NCI-H82 treated with DMSO at 0.1 percent for 48 hours (cell line): ENCODE measurements around the gene ANO9.
"Not testable (repeated sequence)": the region's sequence is repeated elsewhere in the genome, so short reads cannot be mapped to it uniquely, and the experiment has no call there.

ENCODE experiments used
- DNase-seq: peaks from one replicate; lab custom pipeline; 2025; ENCODE audit not compliant: unreplicated experiment; lab: John Stamatoyannopoulos, UW

The ANO9 gene

GRCh38 chr11:389369-389768 is 52.4 kb downstream of the ANO9 start:
- DNase-seq: not testable (repeated sequence)

DNA sequence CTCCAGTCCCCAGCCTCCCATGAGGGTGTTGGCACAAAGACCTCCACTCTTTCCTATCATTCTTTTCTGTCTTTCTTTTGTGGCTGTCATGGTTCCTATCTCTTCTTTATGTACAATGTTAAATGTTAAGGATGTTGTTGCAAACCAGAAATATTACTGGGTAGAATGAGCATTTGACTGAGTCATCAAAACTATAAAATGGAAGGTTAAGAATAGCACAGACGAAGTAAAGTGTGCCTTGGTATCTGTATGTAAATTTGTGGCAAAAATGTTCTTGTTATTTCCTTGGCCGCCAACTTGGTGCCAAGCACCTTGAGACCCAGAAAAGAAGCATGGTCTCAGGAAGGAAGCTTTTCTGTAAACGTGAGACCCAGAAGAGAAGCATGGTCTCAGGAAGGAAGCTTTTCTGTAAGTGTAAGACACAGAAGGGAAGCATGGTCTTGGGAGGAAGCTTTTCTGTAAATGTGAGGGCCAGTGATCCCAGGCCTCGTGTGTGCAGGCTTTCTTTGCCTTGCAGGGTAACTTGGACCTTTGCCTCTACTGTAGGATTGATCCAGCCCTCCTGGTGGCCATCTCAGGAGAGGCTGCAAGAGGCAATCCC is 54.5 kb downstream of the ANO9 start:
- DNase-seq: no peak

GRCh38 chr11:386483-386882 is 55.3 kb downstream of the ANO9 start:
- DNase-seq: no peak

GRCh38 chr11:385594-386351 is 56.0 kb downstream of the ANO9 start:
- DNase-seq: no peak

- DNase-seq: no peak
These were observed 57.3 kb downstream of the ANO9 start for GRCh38 chr11:384511-384910.

DNA sequence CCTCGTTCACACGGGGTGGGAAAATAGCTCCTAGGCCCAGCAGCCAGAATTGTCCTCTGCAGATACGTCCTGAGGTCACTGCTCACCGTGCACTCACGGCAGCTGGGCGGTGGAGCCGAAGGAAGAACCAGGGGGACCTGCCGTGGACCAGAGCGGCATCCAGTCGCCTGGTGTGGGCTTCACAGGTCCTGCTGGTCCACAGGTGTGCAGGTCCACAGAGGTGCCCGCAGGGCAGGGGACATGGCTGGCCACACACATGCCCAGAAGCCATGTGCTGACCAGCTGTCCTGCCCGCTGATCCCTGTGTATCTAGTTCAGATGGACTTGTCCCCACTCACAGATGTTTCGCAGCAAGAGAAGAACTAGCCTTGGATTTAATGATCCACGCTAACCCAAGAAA is 58.4 kb downstream of the ANO9 start:
- no peak for DNase-seq

DNA sequence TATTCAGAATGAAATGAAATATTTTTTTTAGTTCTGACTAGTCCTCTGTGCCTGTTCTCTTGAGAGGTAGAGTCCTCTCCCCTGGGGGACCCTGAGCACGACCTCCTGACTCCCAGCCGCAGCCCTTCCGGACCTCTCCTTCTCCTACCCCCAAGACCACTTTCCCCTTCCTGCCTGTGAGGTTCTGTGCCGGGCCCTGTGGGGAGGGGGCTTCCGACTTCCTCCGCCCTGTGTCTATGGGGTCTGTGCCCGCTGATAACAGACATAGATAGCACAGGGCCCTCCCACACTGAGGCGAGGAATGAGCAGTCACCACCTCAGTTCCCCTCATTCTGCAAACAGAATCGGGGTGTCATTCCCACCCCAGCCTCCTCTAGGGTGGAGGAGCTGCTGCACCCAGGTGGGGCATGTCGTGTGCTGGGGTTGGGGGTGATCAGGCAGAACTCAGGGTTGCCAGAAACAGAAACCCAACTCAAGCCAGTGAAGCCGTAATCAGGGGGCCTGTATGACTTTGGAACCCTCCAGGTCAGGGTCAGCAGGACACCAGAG is 59.7 kb downstream of the ANO9 start:
- no peak for DNase-seq

DNA sequence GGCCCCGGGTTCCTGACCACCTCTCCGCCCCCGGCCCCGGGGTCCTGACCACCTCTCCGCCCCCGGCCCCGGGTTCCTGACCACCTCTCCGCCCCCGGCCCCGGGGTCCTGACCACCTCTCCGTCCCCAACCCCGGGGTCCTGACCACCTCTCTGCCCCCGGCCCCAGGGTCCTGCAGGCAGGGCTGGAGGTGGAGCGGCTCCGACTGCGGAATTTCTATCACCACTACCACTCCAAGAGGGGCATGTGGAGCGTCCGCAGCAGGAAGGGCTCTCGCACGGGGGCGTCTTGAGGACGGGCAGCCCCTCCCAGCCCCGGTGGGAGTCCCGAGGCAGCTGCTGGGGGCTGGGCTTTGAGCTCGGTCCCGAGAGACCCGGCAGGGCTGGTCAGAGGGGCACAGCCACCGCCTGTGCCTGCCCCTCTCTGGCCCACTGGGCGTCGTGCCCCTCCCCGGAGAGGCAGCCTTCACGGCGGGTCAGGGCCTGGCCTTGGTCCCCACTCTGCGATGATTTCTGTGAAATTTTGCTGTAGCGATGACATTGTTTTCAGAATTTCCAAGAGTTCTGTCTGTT is 60.2 kb downstream of the ANO9 start:
- no peak for DNase-seq

GRCh38 chr11:380996-381395 is 60.8 kb downstream of the ANO9 start:
- no peak for DNase-seq

- DNase-seq: no peak
These were observed 61.3 kb downstream of the ANO9 start for GRCh38 chr11:380491-380890.

GRCh38 chr11:380095-380480 is 61.7 kb downstream of the ANO9 start:
- DNase-seq: no peak

DNA sequence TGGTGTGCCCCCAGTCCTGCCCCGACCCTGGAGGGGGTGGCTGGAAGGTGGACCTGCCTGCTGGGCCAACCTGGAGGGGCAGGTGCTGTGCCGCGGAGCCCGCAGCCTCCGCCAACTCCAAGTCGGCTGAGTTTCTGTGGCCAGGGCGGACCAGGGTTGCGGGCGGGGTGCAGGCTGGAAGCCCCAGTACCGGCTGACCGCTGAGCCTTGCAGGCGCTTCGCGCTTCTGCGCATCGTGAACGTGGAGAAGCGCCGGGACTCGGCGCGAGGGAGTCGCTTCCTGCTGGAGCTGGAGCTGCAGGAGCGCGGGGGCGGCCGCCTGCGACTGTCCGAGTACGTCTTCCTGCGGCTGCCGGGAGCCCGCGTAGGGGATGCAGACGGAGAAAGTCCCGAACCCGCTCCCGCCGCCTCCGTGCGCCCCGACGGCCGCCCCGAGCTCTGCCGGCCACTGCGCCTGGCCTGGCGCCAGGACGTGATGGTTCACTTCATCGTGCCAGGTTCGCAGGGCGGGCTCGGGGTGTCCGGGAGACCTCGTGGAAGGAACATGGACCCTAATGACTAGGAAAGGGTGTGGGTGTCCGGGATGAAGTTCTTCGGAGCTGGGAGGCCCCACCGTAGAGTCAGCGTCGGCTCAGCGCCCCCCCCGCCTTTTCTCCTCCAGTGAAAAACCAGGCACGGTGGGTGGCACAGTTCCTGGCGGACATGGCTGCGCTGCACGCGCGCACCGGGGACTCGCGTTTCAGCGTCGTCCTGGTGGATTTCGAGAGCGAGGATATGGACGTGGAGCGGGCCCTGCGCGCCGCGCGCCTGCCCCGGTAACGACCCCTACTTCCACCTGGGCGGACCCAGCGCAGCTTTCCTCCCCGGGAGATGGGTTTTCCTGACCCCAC is 62.4 kb downstream of the ANO9 start:
- DNase-seq: no peak

- no peak for DNase-seq
These were observed 63.8 kb downstream of the ANO9 start for GRCh38 chr11:377883-378500.

- DNase-seq: no peak
These were observed 64.5 kb downstream of the ANO9 start for GRCh38 chr11:377174-377865.

GRCh38 chr11:376531-377173 is 65.2 kb downstream of the ANO9 start:
- no peak for DNase-seq

- DNase-seq: no peak
These were observed 66.5 kb downstream of the ANO9 start for GRCh38 chr11:375065-376025.

DNA sequence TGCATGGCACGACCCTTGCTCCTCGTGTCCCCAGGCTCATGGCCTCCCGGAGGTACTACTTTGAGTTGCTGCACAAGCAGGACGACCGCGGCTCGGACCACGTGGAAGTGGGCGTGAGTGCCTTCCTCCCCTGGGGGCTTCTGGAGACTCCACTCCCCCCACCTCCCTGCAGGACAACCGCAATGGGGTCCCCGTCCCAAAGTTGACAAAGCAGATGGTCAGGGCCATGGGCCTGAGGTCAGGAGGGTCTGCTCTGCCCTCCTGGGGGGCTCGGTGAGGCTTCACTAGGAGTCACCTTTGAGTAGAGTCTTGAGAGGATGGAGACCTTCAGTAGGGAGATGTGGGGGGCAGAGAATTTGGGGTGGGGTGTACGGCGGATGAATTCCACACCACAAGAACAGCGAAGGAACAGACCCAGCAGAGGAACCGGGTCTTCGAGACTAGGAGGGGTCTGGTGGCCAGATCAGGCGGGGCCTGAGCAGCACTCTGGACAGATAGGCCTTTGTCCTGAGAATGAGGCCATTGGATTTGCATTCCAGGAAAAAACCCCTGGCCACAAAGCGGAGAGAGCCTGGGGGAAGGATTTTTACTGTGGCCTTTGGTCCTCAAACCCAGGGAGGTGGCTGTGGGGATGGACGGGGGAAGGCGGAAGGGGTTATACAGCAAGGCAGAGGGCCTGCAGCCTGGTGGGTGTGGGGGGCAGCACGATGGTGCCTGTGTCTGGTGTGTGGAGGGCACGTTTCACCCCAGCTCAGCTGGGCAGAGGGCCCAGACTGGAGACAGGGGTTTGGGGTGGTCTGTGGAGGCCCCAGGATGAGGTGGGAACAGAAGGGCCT is 67.9 kb downstream of the ANO9 start:
- DNase-seq: no peak
